Pancreas (tissue), 10 donors: ENCODE results near the gene FAM20C. TPM values are rescaled to one million over a fixed set of nuclear protein-coding genes. Genes with fewer than 3 reads are reported as not detected.
A peak's percentile ranks its signal among the peaks of the same experiment; 100 is the strongest.

Experiments used
- ATAC-seq, 4 donors: fragments of 200-7000 bp; cut with Tn5 transposase; one replicate each; pipeline versions ENCODE4 v1.8.0 to v1.9.1; 2020; ENCODE audit warnings: mild to moderate bottlenecking in 4 of 4, moderate library complexity in 4 of 4
- DNase-seq, 6 donors: peaks; one replicate each; pipeline ENCODE4 v3.0.0-alpha.2; 2020
- FAIRE-seq: peaks from 2 replicates; lab custom pipeline; 2012; peaks lifted over from hg19 to GRCh38; lab: Jason Lieb, UNC
- H3K27ac ChIP-seq, 4 donors: fragments of 200-600 bp; sonication (generic); 1 replicate in 3 of 4; 2 replicates in 1 of 4; pipeline versions ENCODE4 v1.5.0 to v1.8.0; 2020
- H3K27me3 ChIP-seq, 4 donors: fragments of 200-600 bp; one replicate each; pipeline ENCODE4 v1.8.0; 2021
- H3K36me3 ChIP-seq, 3 donors: fragments of 200-600 bp; sonication (generic) in 1 of 3; one replicate each; pipeline versions ENCODE4 v1.5.0 to v1.8.0; 2020 to 2021
- H3K4me1 ChIP-seq, 3 donors: fragments of 200-600 bp; one replicate each; pipeline ENCODE4 v1.8.0; 2021
- H3K4me3 ChIP-seq, 4 donors: fragments of 200-600 bp; sonication (generic) in 2 of 4; one replicate each; pipeline versions ENCODE4 v1.5.0 to v1.8.0; 2020 to 2021
- H3K9me3 ChIP-seq, 4 donors: fragments of 200-600 bp; one replicate each; pipeline ENCODE4 v1.8.0; 2021
- CTCF ChIP-seq, 4 donors: fragments of 200-600 bp; sonication (generic) in 3 of 4; IDR thresholded peaks; one replicate each; pipeline versions ENCODE4 v1.5.0 to v1.8.0; 2021; ENCODE audit warnings: antibody characterized with exemption in 4 of 4
- WGBS, 2 donors: extraction: QIAGEN DNeasy Blood & Tissue Kit; methylation state at CpG; one replicate each; pipeline ENCODE4 v1.1.7; 2013; 5-methylcytosine and 5-hydroxymethylcytosine counted together
- intact Hi-C, 3 donors: fragments of 100-400 bp; cut with DNase I; formaldehyde crosslinking; loops; one replicate each; pipeline versions ENCODE4 v1.11.1 to v1.14.2; 2022
- polyA plus RNA-seq, 2 donors: library from polyadenylated mRNA; stranded (reverse); fragments of 200-250 nt; gene quantifications; one replicate each; pipeline ENCODE4 v1.2.3, GENCODE V29; 2013
- total RNA-seq, 6 donors: library from RNA; stranded (reverse); fragmentation: NEBNext Ultra II Directional in 4 of 6; extraction: Animal tissue kit (Norgen Biotek cat#: 25700) in 4 of 6; gene quantifications; one replicate each; pipeline versions ENCODE4 v1.2.1 to v1.2.4, GENCODE V29; 2021 to 2023
- donor health status: healthy with polysubstance abuse.
- donor health status: DM: no; HTN: no; CAD: no; lungs with moderate emphysema.
- donor health status: DM: no; HTN: no; CAD: no.
- donor health status: control.
- donor health status: control.
- donor health status: Bipolar disorder and iron deficiency.
- donor health status: DM: yes; HTN: yes; CAD: no.
- donor health status: DM: no; HTN: no; CAD: no.
- donor health status: DM: no; HTN: no; CAD: no.
- donor health status: DM: yes; HTN: yes; CAD: no.

The FAM20C gene
- total and polyA plus RNA-seq, 8 donors = 8.9 to 43.1 (median 13.4) TPM

GRCh38 chr7:154096-154799, 38.1 kb upstream of the FAM20C start:
- peaks cover 0 to 7% (median 6%) of the 10 kb centered on the region in 3 donors for H3K4me1 ChIP-seq
- no peak for TF ChIP-seq CTCF (IDR thresholded peaks at IDR 0.05)
- H3K4me3 ChIP-seq = no peak overlapping the region
- H3K9me3 ChIP-seq = no peaks in the 10 kb centered on the region
- no peak overlapping the region for H3K27ac ChIP-seq
- 84 to 89% methylated on average over 20 of the region's 20 CpGs for WGBS, 2 donors
- no peaks in the 10 kb centered on the region for H3K36me3 ChIP-seq
- no peak for ATAC-seq
- DNase-seq = peak in 2 of 6 donors; percentile 36 to 52
- no peaks in the 10 kb centered on the region for H3K27me3 ChIP-seq
- intact Hi-C loops = no loop called here
- FAIRE-seq = no peak

- Histone ChIP-seq H3K36me3 (no peaks in the 10 kb centered on the region), H3K27me3 (no peaks in the 10 kb centered on the region), H3K4me3 (no peak overlapping the region), H3K27ac (no peak overlapping the region), H3K4me1 (peaks cover 0 to under 1% (median 0%) of the 10 kb centered on the region in 3 donors), H3K9me3 (no peaks in the 10 kb centered on the region)
- WGBS, 2 donors = 51 to 73% methylated on average over 3 of the region's 3 CpGs
- intact Hi-C loops = no loop called here
- DNase-seq (peak in 1 of 6 donors; percentile 39), FAIRE-seq (no peak), ATAC-seq (no peak)
- no peak for TF ChIP-seq CTCF (IDR thresholded peaks at IDR 0.05)
Measured at GRCh38 chr7:155469-155900, 36.9 kb upstream of the FAM20C start.

- 81 to 93% methylated on average over 31 of the region's 31 CpGs for WGBS, 2 donors
- no peaks in the 10 kb centered on the region for H3K36me3 ChIP-seq
- no peak for TF ChIP-seq CTCF (IDR thresholded peaks at IDR 0.05)
- no peaks in the 10 kb centered on the region for H3K27me3 ChIP-seq
- H3K9me3 ChIP-seq = no peaks in the 10 kb centered on the region
- ATAC-seq = no peak
- FAIRE-seq = no peak
- no peaks in the 10 kb centered on the region for H3K4me1 ChIP-seq
- DNase-seq = peak in 3 of 6 donors; percentile 18 to 49 (median 48)
- H3K27ac ChIP-seq = no peak overlapping the region
- H3K4me3 ChIP-seq = no peak overlapping the region
- intact Hi-C loops = no loop called here
Measured at GRCh38 chr7:156111-157007, 36.0 kb upstream of the FAM20C start.

GRCh38 chr7:157008-157310, 35.4 kb upstream of the FAM20C start:
- Histone ChIP-seq H3K36me3 (no peaks in the 10 kb centered on the region), H3K4me1 (no peaks in the 10 kb centered on the region), H3K4me3 (no peak overlapping the region), H3K27me3 (no peaks in the 10 kb centered on the region), H3K9me3 (no peaks in the 10 kb centered on the region), H3K27ac (no peak overlapping the region)
- TF ChIP-seq CTCF (IDR thresholded peaks at IDR 0.05) = no peak
- intact Hi-C loops = no loop called here
- WGBS, 2 donors = 84 to 94% methylated on average over 9 of the region's 9 CpGs
- DNase-seq (no peak), ATAC-seq (no peak), FAIRE-seq (no peak)
